ENCODE measurements around the gene ANAPC5.
"Not testable (repeated sequence)": the region's sequence is repeated elsewhere in the genome, so short reads cannot be mapped to it uniquely, and the experiment has no call there.

ANAPC5 gene

GRCh38 chr12:121376754-121377697, 24.8 kb upstream of the ANAPC5 start:
- Mint-ChIP-seq H3K4me3 (no peak overlapping the region), H3K27ac (no peak overlapping the region), H3K36me3 (no peaks in the 10 kb centered on the region), H3K27me3 (no peaks in the 10 kb centered on the region), H3K9me3 (peaks cover 3% of the 10 kb centered on the region), H3K4me1 (no peaks in the 10 kb centered on the region)
- ATAC-seq, result no peak

GRCh38 chr12:121374945-121375584, 22.9 kb upstream of the ANAPC5 start:
- not testable (repeated sequence) for H3K27ac Mint-ChIP-seq, H3K27me3 Mint-ChIP-seq, H3K4me1 Mint-ChIP-seq, H3K36me3 Mint-ChIP-seq, H3K4me3 Mint-ChIP-seq, H3K9me3 Mint-ChIP-seq, ATAC-seq

- H3K27me3 Mint-ChIP-seq, H3K9me3 Mint-ChIP-seq, H3K4me3 Mint-ChIP-seq, H3K27ac Mint-ChIP-seq, H3K36me3 Mint-ChIP-seq, ATAC-seq, H3K4me1 Mint-ChIP-seq: not testable (repeated sequence)
These were observed 22.1 kb upstream of the ANAPC5 start for GRCh38 chr12:121374336-121374735.

- no peak overlapping the region for H3K27ac Mint-ChIP-seq
- H3K36me3 Mint-ChIP-seq, result no peaks in the 10 kb centered on the region
- H3K4me3 Mint-ChIP-seq, result no peak overlapping the region
- no peak for ATAC-seq
- peaks cover 3% of the 10 kb centered on the region for H3K9me3 Mint-ChIP-seq
- H3K4me1 Mint-ChIP-seq, result no peaks in the 10 kb centered on the region
- no peaks in the 10 kb centered on the region for H3K27me3 Mint-ChIP-seq
These were observed 21.5 kb upstream of the ANAPC5 start for GRCh38 chr12:121373755-121374154.

- Mint-ChIP-seq H3K36me3 (no peaks in the 10 kb centered on the region), H3K27ac (no peak overlapping the region), H3K27me3 (no peaks in the 10 kb centered on the region), H3K4me1 (no peaks in the 10 kb centered on the region), H3K9me3 (peaks cover 3% of the 10 kb centered on the region), H3K4me3 (no peak overlapping the region)
- no peak for ATAC-seq
These were observed 19.2 kb upstream of the ANAPC5 start for GRCh38 chr12:121371404-121371803.

GRCh38 chr12:121366063-121366459, 13.8 kb upstream of the ANAPC5 start:
- no peak for ATAC-seq
- Mint-ChIP-seq H3K27me3 (peaks cover 28% of the 10 kb centered on the region), H3K4me3 (no peak overlapping the region), H3K9me3 (no peaks in the 10 kb centered on the region), H3K4me1 (no peaks in the 10 kb centered on the region), H3K27ac (no peak overlapping the region), H3K36me3 (no peaks in the 10 kb centered on the region)

- H3K9me3 Mint-ChIP-seq, result no peaks in the 10 kb centered on the region
- H3K36me3 Mint-ChIP-seq, result no peaks in the 10 kb centered on the region
- H3K27ac Mint-ChIP-seq, result no peak overlapping the region
- peaks cover 28% of the 10 kb centered on the region for H3K27me3 Mint-ChIP-seq
- H3K4me3 Mint-ChIP-seq, result no peak overlapping the region
- H3K4me1 Mint-ChIP-seq, result no peaks in the 10 kb centered on the region
- no peak for ATAC-seq
These were observed 13.3 kb upstream of the ANAPC5 start for GRCh38 chr12:121365416-121366062.

- H3K4me1 Mint-ChIP-seq, result no peaks in the 10 kb centered on the region
- H3K9me3 Mint-ChIP-seq, result no peaks in the 10 kb centered on the region
- H3K4me3 Mint-ChIP-seq, result no peak overlapping the region
- ATAC-seq, result no peak
- no peaks in the 10 kb centered on the region for H3K36me3 Mint-ChIP-seq
- no peak overlapping the region for H3K27ac Mint-ChIP-seq
- peaks cover 28% of the 10 kb centered on the region for H3K27me3 Mint-ChIP-seq
These were observed 12.5 kb upstream of the ANAPC5 start for GRCh38 chr12:121364683-121365121.

- no peaks in the 10 kb centered on the region for H3K9me3 Mint-ChIP-seq
These were observed 5.9 kb upstream of the ANAPC5 start for GRCh38 chr12:121358073-121358472.

GRCh38 chr12:121357331-121357730, 5.1 kb upstream of the ANAPC5 start:
- Mint-ChIP-seq H3K4me1 (peaks cover 11% of the 10 kb centered on the region), H3K27ac (no peak overlapping the region), H3K4me3 (no peak overlapping the region), H3K27me3 (no peaks in the 10 kb centered on the region), H3K9me3 (no peaks in the 10 kb centered on the region), H3K36me3 (no peaks in the 10 kb centered on the region)
- ATAC-seq, result no peak

More at GRCh38 chr12:121358073-121358472, 5.9 kb upstream of the ANAPC5 start:
- Mint-ChIP-seq H3K4me3 (no peak overlapping the region), H3K4me1 (peaks cover 9% of the 10 kb centered on the region), H3K27ac (no peak overlapping the region), H3K27me3 (no peaks in the 10 kb centered on the region), H3K36me3 (no peaks in the 10 kb centered on the region)
- ATAC-seq, result no peak

- Mint-ChIP-seq H3K27ac (no peak overlapping the region), H3K4me1 (peaks cover 11% of the 10 kb centered on the region), H3K36me3 (no peaks in the 10 kb centered on the region), H3K9me3 (no peaks in the 10 kb centered on the region), H3K27me3 (no peaks in the 10 kb centered on the region), H3K4me3 (no peak overlapping the region)
- no peak for ATAC-seq
These were observed 4.4 kb upstream of the ANAPC5 start for GRCh38 chr12:121356657-121357056.

GRCh38 chr12:121355818-121356217, 3.6 kb upstream of the ANAPC5 start:
- H3K36me3 Mint-ChIP-seq, result no peaks in the 10 kb centered on the region
- H3K9me3 Mint-ChIP-seq, result no peaks in the 10 kb centered on the region
- H3K4me1 Mint-ChIP-seq, result peaks cover 11% of the 10 kb centered on the region
- no peaks in the 10 kb centered on the region for H3K27me3 Mint-ChIP-seq
- H3K27ac Mint-ChIP-seq, result no peak overlapping the region
- no peak for ATAC-seq
- H3K4me3 Mint-ChIP-seq, result no peak overlapping the region

GRCh38 chr12:121352682-121353018, 439 bp upstream of the ANAPC5 start:
- Mint-ChIP-seq H3K4me1 (peaks cover 24% of the 10 kb centered on the region), H3K9me3 (no peaks in the 10 kb centered on the region), H3K27me3 (no peaks in the 10 kb centered on the region), H3K4me3 (peak overlapping the region; percentile 89), H3K27ac (peak overlapping the region; percentile 83), H3K36me3 (no peaks in the 10 kb centered on the region)
- ATAC-seq, result peak; percentile 57

GRCh38 chr12:121346747-121347146, 5.5 kb downstream of the ANAPC5 start:
- peaks cover 24% of the 10 kb centered on the region for H3K4me1 Mint-ChIP-seq
- no peak overlapping the region for H3K27ac Mint-ChIP-seq
- H3K4me3 Mint-ChIP-seq, result no peak overlapping the region
- ATAC-seq, result no peak
- no peaks in the 10 kb centered on the region for H3K27me3 Mint-ChIP-seq
- H3K9me3 Mint-ChIP-seq, result no peaks in the 10 kb centered on the region
- H3K36me3 Mint-ChIP-seq, result peaks cover 42% of the 10 kb centered on the region

GRCh38 chr12:121345151-121345815, 6.9 kb downstream of the ANAPC5 start:
- no peak overlapping the region for H3K4me3 Mint-ChIP-seq
- no peaks in the 10 kb centered on the region for H3K9me3 Mint-ChIP-seq
- H3K36me3 Mint-ChIP-seq, result peaks cover 51% of the 10 kb centered on the region
- H3K27ac Mint-ChIP-seq, result peak overlapping the region; percentile 0
- peaks cover 18% of the 10 kb centered on the region for H3K4me1 Mint-ChIP-seq
- no peaks in the 10 kb centered on the region for H3K27me3 Mint-ChIP-seq
- ATAC-seq, result no peak

Data from stimulated activated memory B cell treated with anti-CD40 and anti-IgM and Interleukin-4, amounts not matched to agents 10 μg/mL and 1 μg/mL and 100 μg/mL, for 72 hours (primary cell).